Osteoblast (primary cell): ENCODE data around the gene MEN1. TPM values are rescaled to one million over a fixed set of nuclear protein-coding genes. Genes with fewer than 3 reads are reported as not detected.
"Not testable (repeated sequence)": the region's sequence is repeated elsewhere in the genome, so short reads cannot be mapped to it uniquely, and the experiment has no call there.

Source experiments
- DNase-seq: peaks from one replicate; pipeline ENCODE4 v3.0.0; 2011; ENCODE audit warnings: low spot score, mixed read lengths; ENCODE audit not compliant: insufficient read length; ENCODE audit errors: missing footprints
- H2AFZ ChIP-seq: 2 replicates; pipeline ENCODE4 v1.6.0; 2011; ENCODE audit warnings: mild to moderate bottlenecking, low read length
- H3K27ac ChIP-seq: 2 replicates; pipeline ENCODE4 v1.5.1; 2011; ENCODE audit warnings: mild to moderate bottlenecking, low read depth, low read length, moderate library complexity
- H3K27me3 ChIP-seq: 2 replicates; pipeline ENCODE4 v1.6.0; 2012; ENCODE audit warnings: mild to moderate bottlenecking, control low read depth, inconsistent platforms, low read length, moderate library complexity; ENCODE audit not compliant: insufficient read depth
- H3K36me3 ChIP-seq: 2 replicates; pipeline ENCODE4 v1.5.1; 2011; ENCODE audit warnings: mild to moderate bottlenecking, low read length, control low read depth, moderate library complexity; ENCODE audit not compliant: insufficient read depth
- H3K4me1 ChIP-seq: 2 replicates; pipeline ENCODE4 v1.5.1; 2011; ENCODE audit warnings: mild to moderate bottlenecking, low read length, control low read depth, moderate library complexity; ENCODE audit not compliant: insufficient read depth
- H3K4me2 ChIP-seq: 2 replicates; pipeline ENCODE4 v1.6.0; 2011; ENCODE audit warnings: mild to moderate bottlenecking, low read length; ENCODE audit not compliant: insufficient read depth
- H3K4me3 ChIP-seq: fragments of 200-600 bp; sonication (generic); 3 replicates; pipeline ENCODE4 v1.5.1; 2012; ENCODE audit warnings: mild to moderate bottlenecking, low read length, inconsistent platforms; ENCODE audit not compliant: insufficient read depth
- H3K79me2 ChIP-seq: 2 replicates; pipeline ENCODE4 v1.6.0; 2012; ENCODE audit warnings: mild to moderate bottlenecking, low read length, control low read depth, inconsistent platforms; ENCODE audit not compliant: insufficient read depth
- H3K9me3 ChIP-seq: 2 replicates; pipeline ENCODE4 v1.5.1; 2011; ENCODE audit warnings: low read depth, low read length, control low read depth
- H4K20me1 ChIP-seq: 2 replicates; pipeline ENCODE4 v1.6.0; 2012; ENCODE audit warnings: mild to moderate bottlenecking, low read length, control low read depth; ENCODE audit not compliant: insufficient read depth
- total RNA-seq: library from RNA; depleted of rRNA; stranded (reverse); fragments of >200 nt; gene quantifications from 2 replicates; pipeline ENCODE4 v1.2.3, GENCODE V29; 2012
- TF ChIP-seq, protein P1 (sequence below): IDR thresholded peaks from 2 replicates; pipeline ENCODE4 v1.5.1; 2011; ENCODE audit warnings: mild to moderate bottlenecking, low read depth, low read length, moderate library complexity; ENCODE audit errors: extremely low read depth

Gene MEN1
- total RNA-seq, 1 donor = 12.3 TPM

DNA sequence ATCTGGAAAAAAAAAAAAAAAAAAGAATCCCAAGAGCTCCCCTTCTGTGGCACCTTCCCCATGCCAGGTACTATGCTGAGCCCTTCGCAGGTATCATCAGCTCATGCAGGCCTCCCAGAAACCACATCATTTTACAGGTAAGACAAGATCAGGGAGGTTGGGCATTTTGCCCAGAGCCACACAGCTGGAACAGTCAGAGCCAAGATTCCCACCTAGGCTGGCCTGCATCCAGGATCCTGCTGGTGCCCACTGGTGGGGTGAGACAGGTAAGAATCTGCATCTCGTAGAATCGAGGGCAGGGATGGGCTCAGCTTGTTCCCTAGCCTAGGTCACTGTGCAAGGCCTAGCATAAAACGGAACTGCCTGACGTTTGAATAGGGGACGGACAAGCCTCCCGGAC, 15.7 kb upstream of the MEN1 start:
- Histone ChIP-seq H3K9me3 (no peaks in the 10 kb centered on the region), H3K4me1 (no peaks in the 10 kb centered on the region), H3K27me3 (peaks cover 8% of the 10 kb centered on the region), H3K27ac (no peak overlapping the region), H3K79me2 (no peaks in the 10 kb centered on the region), H3K4me3 (no peak overlapping the region), H2AFZ (no peak overlapping the region), H3K4me2 (no peak overlapping the region), H4K20me1 (no peaks in the 10 kb centered on the region), H3K36me3 (no peaks in the 10 kb centered on the region)
- TF ChIP-seq, protein P1, sequence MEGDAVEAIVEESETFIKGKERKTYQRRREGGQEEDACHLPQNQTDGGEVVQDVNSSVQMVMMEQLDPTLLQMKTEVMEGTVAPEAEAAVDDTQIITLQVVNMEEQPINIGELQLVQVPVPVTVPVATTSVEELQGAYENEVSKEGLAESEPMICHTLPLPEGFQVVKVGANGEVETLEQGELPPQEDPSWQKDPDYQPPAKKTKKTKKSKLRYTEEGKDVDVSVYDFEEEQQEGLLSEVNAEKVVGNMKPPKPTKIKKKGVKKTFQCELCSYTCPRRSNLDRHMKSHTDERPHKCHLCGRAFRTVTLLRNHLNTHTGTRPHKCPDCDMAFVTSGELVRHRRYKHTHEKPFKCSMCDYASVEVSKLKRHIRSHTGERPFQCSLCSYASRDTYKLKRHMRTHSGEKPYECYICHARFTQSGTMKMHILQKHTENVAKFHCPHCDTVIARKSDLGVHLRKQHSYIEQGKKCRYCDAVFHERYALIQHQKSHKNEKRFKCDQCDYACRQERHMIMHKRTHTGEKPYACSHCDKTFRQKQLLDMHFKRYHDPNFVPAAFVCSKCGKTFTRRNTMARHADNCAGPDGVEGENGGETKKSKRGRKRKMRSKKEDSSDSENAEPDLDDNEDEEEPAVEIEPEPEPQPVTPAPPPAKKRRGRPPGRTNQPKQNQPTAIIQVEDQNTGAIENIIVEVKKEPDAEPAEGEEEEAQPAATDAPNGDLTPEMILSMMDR = no peak
- peak; percentile 34 for DNase-seq

DNA sequence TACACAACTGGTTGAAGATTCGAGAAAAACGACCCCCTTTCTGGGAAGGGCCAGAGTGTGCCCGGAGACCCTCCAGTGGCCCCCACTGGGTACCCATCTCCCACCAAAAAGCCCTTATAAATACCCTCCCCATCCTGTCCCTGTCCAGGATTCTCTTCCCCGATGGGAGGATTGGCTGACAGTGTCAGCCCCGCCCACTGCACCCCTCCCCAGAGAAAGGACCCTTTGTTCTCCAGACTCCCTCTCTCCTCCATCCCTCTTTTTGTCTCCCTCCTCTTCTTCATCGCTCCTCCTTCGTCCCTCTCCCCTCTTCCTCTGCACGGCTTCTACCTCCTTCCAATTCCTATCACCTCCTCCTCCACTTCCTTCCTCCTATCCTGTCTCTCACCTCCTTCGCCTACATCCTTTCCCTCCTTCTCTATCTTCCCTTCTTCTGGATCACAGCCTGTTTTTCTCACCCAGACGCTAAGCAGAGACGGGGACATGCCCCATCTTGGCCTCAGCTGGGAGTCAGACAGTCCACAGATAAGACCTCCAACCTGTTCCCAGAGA, 13.3 kb upstream of the MEN1 start:
- TF ChIP-seq, protein P1 = no peak
- Histone ChIP-seq H3K27ac (no peak overlapping the region), H3K4me2 (no peak overlapping the region), H2AFZ (no peak overlapping the region), H3K4me1 (no peaks in the 10 kb centered on the region), H4K20me1 (no peaks in the 10 kb centered on the region), H3K9me3 (no peaks in the 10 kb centered on the region), H3K4me3 (no peak overlapping the region), H3K36me3 (no peaks in the 10 kb centered on the region), H3K27me3 (peaks cover 8% of the 10 kb centered on the region), H3K79me2 (no peaks in the 10 kb centered on the region)
- peak; percentile 50 for DNase-seq

DNA sequence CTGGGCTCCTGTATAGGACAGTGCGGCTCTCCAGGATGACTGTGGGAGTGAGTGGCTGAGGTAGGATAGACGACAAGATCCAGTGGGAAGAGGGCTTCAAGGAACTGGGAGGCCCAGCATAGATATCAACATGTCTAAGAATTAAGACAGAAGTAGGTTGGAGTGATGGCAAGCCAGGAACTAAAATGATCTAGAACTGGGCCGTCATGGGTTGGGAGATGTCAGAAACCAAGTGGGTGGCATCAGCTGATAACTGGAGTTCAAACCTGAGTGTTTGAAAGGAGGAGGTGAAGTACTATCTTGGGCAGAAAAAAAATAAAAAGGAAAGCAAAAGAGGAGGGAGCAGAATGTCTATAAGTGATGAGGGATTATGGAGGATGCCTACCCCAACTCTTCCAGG, 7.1 kb upstream of the MEN1 start:
- peak; percentile 0 for DNase-seq
- Histone ChIP-seq H3K27ac (no peak overlapping the region), H2AFZ (no peak overlapping the region), H3K9me3 (no peaks in the 10 kb centered on the region), H3K4me3 (no peak overlapping the region), H3K36me3 (no peaks in the 10 kb centered on the region), H3K4me1 (no peaks in the 10 kb centered on the region), H4K20me1 (no peaks in the 10 kb centered on the region), H3K27me3 (no peaks in the 10 kb centered on the region), H3K4me2 (no peak overlapping the region), H3K79me2 (no peaks in the 10 kb centered on the region)
- TF ChIP-seq, protein P1 = no peak

DNA sequence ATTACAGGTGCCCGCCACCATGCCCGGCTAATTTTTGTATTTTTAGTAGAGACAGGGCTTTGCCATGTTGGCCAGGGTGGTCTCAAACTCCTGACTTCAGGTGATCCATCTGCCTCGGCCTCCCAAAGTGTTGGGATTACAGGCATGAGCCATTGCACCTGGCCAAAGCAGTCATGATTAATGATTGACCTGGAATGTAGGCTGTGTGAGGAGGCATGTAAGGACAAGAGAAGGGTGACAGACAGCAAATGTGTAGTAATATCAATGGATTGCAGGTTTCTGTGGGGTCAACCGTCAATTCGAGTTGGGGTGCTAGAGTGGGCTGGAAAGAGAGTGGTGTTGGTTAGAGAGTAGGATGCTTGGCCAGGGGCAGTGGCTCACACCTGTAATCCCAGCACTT, 5.1 kb upstream of the MEN1 start:
- DNase-seq = peak; percentile 39
- not testable (repeated sequence) for H3K79me2 ChIP-seq, H3K4me2 ChIP-seq, H3K4me1 ChIP-seq, H4K20me1 ChIP-seq, H3K27me3 ChIP-seq, H2AFZ ChIP-seq, H3K27ac ChIP-seq, H3K36me3 ChIP-seq, H3K9me3 ChIP-seq, H3K4me3 ChIP-seq
